ENCODE results near the gene ARMH3.

DNA sequence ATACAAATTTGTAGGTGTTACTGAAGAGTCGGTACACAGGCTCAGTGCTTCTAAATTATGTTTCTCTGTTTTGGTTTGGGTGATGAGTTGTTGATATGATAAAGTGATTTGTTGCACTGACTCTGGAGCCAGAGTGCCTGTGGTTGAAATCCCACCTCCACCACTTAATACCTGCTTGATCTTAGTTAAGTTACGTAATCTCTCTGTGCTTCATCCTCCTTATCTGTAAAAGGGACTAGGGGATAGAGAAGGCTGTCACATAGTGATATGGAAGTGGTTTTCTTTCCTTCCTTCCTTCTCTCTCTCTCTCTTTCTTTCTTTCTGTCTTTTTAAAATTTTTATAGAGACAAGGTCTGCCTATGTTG, 8.5 kb upstream of the ARMH3 start:
- TF ChIP-seq POLR2AphosphoS5 (IDR thresholded peaks at IDR 0.05; ENCODE audit: low read depth, low read length) (no peak), SIN3A (IDR thresholded peaks at IDR 0.05; ENCODE audit: borderline replicate concordance, insufficient read depth, low read length) (no peak)

Data from PFSK-1 (cell line).